Smooth muscle cell (in vitro differentiated cells): ENCODE results near the gene THUMPD3. TPM values are rescaled to one million over a fixed set of nuclear protein-coding genes. Genes with fewer than 3 reads are reported as not detected.
A peak's percentile ranks its signal among the peaks of the same experiment; 100 is the strongest.

Source experiments
- DNase-seq: peaks from one replicate; lab custom pipeline; 2025; ENCODE audit not compliant: unreplicated experiment; lab: John Stamatoyannopoulos, UW
- H2AFZ ChIP-seq: fragments of 200-600 bp; sonication (generic); 2 replicates; pipeline ENCODE4 v1.6.0; 2016; ENCODE audit warnings: antibody characterized with exemption, low read depth, mild to moderate bottlenecking
- H3F3A ChIP-seq: fragments of 200-600 bp; sonication (generic); 2 replicates; pipeline ENCODE4 v1.6.0; 2017; ENCODE audit warnings: antibody characterized with exemption, low read depth
- H3K27ac ChIP-seq: fragments of 200-600 bp; sonication (generic); 2 replicates; pipeline ENCODE4 v1.5.1; 2016; ENCODE audit warnings: low read depth, mild to moderate bottlenecking
- H3K27me3 ChIP-seq: fragments of 200-600 bp; sonication (generic); 2 replicates; pipeline ENCODE4 v1.6.1; 2016; ENCODE audit warnings: low read depth, mild to moderate bottlenecking
- H3K36me3 ChIP-seq: fragments of 200-600 bp; sonication (generic); 2 replicates; pipeline ENCODE4 v1.5.1; 2016; ENCODE audit warnings: low read depth
- H3K4me1 ChIP-seq: fragments of 200-600 bp; sonication (generic); 2 replicates; pipeline ENCODE4 v1.5.1; 2016; ENCODE audit warnings: low read depth
- H3K4me2 ChIP-seq: fragments of 200-600 bp; sonication (generic); 2 replicates; pipeline ENCODE4 v1.6.0; 2016; ENCODE audit warnings: mild to moderate bottlenecking
- H3K4me3 ChIP-seq: fragments of 200-600 bp; sonication (generic); 2 replicates; pipeline ENCODE4 v1.5.1; 2016; ENCODE audit warnings: mild to moderate bottlenecking
- H3K79me2 ChIP-seq: fragments of 200-600 bp; sonication (generic); 2 replicates; pipeline ENCODE4 v1.6.0; 2016; ENCODE audit warnings: low read depth, mild to moderate bottlenecking
- H3K9ac ChIP-seq: fragments of 200-600 bp; sonication (generic); 2 replicates; pipeline ENCODE4 v1.6.0; 2016; ENCODE audit warnings: low read depth
- H3K9me3 ChIP-seq: fragments of 200-600 bp; sonication (generic); replicated peaks from 2 replicates; pipeline ENCODE4 v1.5.1; 2016; ENCODE audit warnings: low read depth
- H4K20me1 ChIP-seq: fragments of 200-600 bp; sonication (generic); 2 replicates; pipeline ENCODE4 v1.6.0; 2016; ENCODE audit warnings: low read depth
- CTCF ChIP-seq: fragments of 200-600 bp; sonication (generic); IDR thresholded peaks from 2 replicates; pipeline ENCODE4 v1.5.1; 2017; ENCODE audit warnings: borderline replicate concordance, mild to moderate bottlenecking, antibody characterized with exemption; ENCODE audit not compliant: insufficient read depth, poor library complexity, severe bottlenecking
- WGBS: methylation state at CpG from one replicate; pipeline ENCODE4 v1.1.7; 2016; ENCODE audit warnings: low lambda C conversion rate; 5-methylcytosine and 5-hydroxymethylcytosine counted together
- polyA plus RNA-seq: library from polyadenylated mRNA; unstranded; fragments of >200 nt; fragmentation: Nextera tagmentation; extraction: Ambion mirVana; gene quantifications from 2 replicates; pipeline ENCODE4 v1.2.1, GENCODE V29; 2016
- total RNA-seq: library from RNA; depleted of rRNA; stranded (reverse); fragments of >200 nt; gene quantifications from 2 replicates; pipeline ENCODE4 v1.2.3, GENCODE V29; 2014

The THUMPD3 gene
- total and polyA plus RNA-seq, 2 experiments from 2014 or later = 11.6 to 19.5 TPM

DNA sequence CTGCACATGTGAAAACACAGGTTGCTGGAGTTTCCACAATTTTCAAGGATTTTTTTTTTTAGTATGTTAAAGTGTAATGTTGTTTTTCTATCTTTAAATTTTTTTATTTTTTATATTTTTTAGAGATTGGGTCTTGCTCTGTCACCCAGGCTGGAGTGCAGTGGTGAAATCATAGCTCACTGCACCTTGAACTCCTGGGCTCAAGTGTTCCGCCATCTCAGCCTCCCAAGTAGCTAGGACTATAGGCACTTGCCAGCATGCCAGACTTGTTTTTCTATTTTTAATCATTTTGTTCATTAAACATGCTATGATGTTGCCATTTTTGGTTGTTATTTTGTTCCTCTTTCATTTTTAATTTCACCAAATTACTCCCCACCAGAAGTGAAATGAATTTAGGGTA lies 16.7 kb upstream of the THUMPD3 start:
- no peaks in the 10 kb centered on the region for H3K79me2 ChIP-seq
- H3K27me3 ChIP-seq = no peaks in the 10 kb centered on the region
- H2AFZ ChIP-seq = no peak overlapping the region
- peak overlapping the region; percentile 77 for H3K27ac ChIP-seq
- WGBS = 96% methylated on average over 1 of the region's 1 CpG
- H3F3A ChIP-seq = no peaks in the 10 kb centered on the region
- no peaks in the 10 kb centered on the region for H3K4me1 ChIP-seq
- H3K36me3 ChIP-seq = no peaks in the 10 kb centered on the region
- TF ChIP-seq CTCF = no peak
- no peaks in the 10 kb centered on the region for H3K9me3 ChIP-seq
- DNase-seq = no peak
- H3K4me3 ChIP-seq = no peak overlapping the region
- no peak overlapping the region for H3K4me2 ChIP-seq
- H4K20me1 ChIP-seq = no peaks in the 10 kb centered on the region
- no peak overlapping the region for H3K9ac ChIP-seq

- Histone ChIP-seq H3K9ac (peak overlapping the region; percentile 18), H3K79me2 (no peaks in the 10 kb centered on the region), H3K36me3 (no peaks in the 10 kb centered on the region), H3K4me1 (no peaks in the 10 kb centered on the region), H3K27me3 (no peaks in the 10 kb centered on the region), H3K4me2 (peak overlapping the region; percentile 17), H3K27ac (peak overlapping the region; percentile 77), H4K20me1 (no peaks in the 10 kb centered on the region), H3F3A (no peaks in the 10 kb centered on the region), H3K4me3 (no peak overlapping the region), H2AFZ (no peak overlapping the region), H3K9me3 (no peaks in the 10 kb centered on the region)
- DNase-seq = no peak
- 70% methylated on average over 5 of the region's 5 CpGs for WGBS
- TF ChIP-seq CTCF = no peak
Measured at GRCh38 chr3:9347081-9347480, 15.8 kb upstream of the THUMPD3 start.

DNA sequence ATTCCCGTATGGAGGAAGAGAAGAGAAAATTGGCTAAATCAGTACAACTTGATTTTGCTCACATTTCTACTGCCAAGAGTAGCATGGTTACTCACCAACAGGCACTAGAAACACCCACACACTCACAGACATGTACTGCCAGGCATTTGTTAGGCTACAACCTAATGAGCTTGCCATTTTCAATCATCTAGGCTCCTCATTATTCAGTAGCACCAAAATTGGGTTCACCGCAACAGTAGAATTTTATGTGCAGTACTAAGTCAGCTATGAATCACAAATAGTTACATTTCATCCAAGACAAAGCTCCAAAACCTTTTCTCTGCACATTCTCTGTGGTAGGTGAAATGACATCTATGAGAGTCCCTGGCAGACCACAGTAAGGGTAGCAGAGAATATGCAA lies 15.0 kb upstream of the THUMPD3 start:
- 50% methylated on average over 2 of the region's 2 CpGs for WGBS
- Histone ChIP-seq H3K27me3 (no peaks in the 10 kb centered on the region), H3K27ac (peak overlapping the region; percentile 77), H3K79me2 (no peaks in the 10 kb centered on the region), H3K4me3 (no peak overlapping the region), H3K36me3 (no peaks in the 10 kb centered on the region), H3F3A (no peaks in the 10 kb centered on the region), H3K4me2 (no peak overlapping the region), H3K4me1 (no peaks in the 10 kb centered on the region), H4K20me1 (no peaks in the 10 kb centered on the region), H2AFZ (no peak overlapping the region), H3K9me3 (no peaks in the 10 kb centered on the region), H3K9ac (peak overlapping the region; percentile 18)
- DNase-seq = no peak
- TF ChIP-seq CTCF = no peak

DNA sequence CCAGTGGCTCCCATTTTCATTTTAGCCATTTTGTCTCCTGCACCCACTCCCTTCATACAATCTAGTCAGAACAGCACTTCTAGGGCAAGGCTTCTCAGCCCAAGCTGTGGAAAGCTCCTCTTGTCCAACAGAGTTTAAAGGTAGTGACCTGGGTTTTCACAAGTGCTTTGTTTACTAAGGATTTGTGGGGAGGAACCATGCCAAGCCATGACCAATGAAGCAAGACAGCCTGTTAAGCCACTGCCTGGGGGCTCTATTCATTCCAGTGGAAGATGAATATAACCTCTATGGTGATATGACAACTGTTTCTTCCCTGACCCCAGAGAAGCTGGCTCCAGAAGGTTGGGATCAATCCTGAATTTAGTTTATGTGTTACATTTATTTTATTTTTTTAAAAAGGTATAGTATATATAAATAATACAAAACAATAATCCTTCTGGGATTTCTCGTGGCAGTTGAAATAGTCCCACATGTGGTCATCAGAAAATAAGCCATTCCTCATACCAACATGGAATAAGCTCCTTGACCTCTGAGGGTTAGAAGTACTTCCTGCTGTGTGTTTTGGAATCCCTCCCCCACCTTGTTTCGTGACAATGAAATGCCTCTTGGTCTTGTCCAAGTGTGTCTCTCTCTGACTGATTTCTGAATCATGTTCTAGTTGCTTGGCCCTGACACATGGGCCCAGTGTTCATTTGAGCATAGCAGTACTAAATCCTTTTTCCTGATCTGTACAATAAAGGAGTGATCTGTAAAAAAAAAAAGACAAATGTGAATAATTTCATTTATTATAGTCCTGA lies 13.3 kb upstream of the THUMPD3 start:
- no peak overlapping the region for H3K9ac ChIP-seq
- no peaks in the 10 kb centered on the region for H3K36me3 ChIP-seq
- H3K4me2 ChIP-seq = no peak overlapping the region
- no peak for DNase-seq
- TF ChIP-seq CTCF = no peak
- H3K4me1 ChIP-seq = no peaks in the 10 kb centered on the region
- H3K27ac ChIP-seq = peak overlapping the region; percentile 67
- no peaks in the 10 kb centered on the region for H3K79me2 ChIP-seq
- H3K27me3 ChIP-seq = no peaks in the 10 kb centered on the region
- no peaks in the 10 kb centered on the region for H3K9me3 ChIP-seq
- no peak overlapping the region for H2AFZ ChIP-seq
- 62% methylated on average over 2 of the region's 2 CpGs for WGBS
- no peak overlapping the region for H3K4me3 ChIP-seq
- no peaks in the 10 kb centered on the region for H4K20me1 ChIP-seq
- H3F3A ChIP-seq = no peaks in the 10 kb centered on the region
